HCT116 (cell line): Measurements from ENCODE around the gene OGFOD2. TPM values are rescaled to one million over a fixed set of nuclear protein-coding genes. Genes with fewer than 3 reads are reported as not detected.

Source experiments
- ATAC-seq: fragments of 200-7000 bp; cut with Tn5 transposase; 2 replicates; pipeline ENCODE4 v1.9.1; 2020; ENCODE audit warnings: mild to moderate bottlenecking, moderate library complexity
- BruUV-seq: library from RNA; stranded (reverse); fragments of 400-500 nt; replicated peaks from 2 replicates; lab custom pipeline; 2021; lab: Mats Ljungman, UMichigan
- CTCF ChIA-PET: fragments of 300-600 bp; sonication (Branson Sonifier 250); formaldehyde crosslinking; loops from one replicate; lab custom pipeline; 2021; ENCODE audit warnings: antibody characterized with exemption; lab: Charles Lee
- POLR2A ChIA-PET: fragments of 300-600, 350-600 bp; sonication (Branson Sonifier 250); formaldehyde crosslinking; loops from one replicate; lab custom pipeline; 2021; ENCODE audit warnings: antibody characterized with exemption; lab: Charles Lee
- RAD21 ChIA-PET, 2 experiments: fragments of 300-600 bp; sonication (Branson Sonifier 250); formaldehyde crosslinking; loops; one replicate each; lab custom pipeline; 2023; ENCODE audit warnings: low total read pairs in 2 of 2; ENCODE audit not compliant: uncharacterized antibody in 2 of 2, unreplicated experiment in 2 of 2, low non-redundant PET in 1 of 2; lab: Charles Lee
- DNase-seq: peaks from one replicate; pipeline ENCODE4 v3.0.0-alpha.2; 2010; ENCODE audit warnings: low read depth, low spot score
- H2AFZ ChIP-seq: fragments of 200-600 bp; shearing (Covaris generic), sonication (generic); 2 replicates; pipeline ENCODE4 v1.6.1; 2017; ENCODE audit warnings: low read depth, mixed run types, mixed read lengths, antibody characterized with exemption, low read length; ENCODE audit not compliant: poor library complexity, severe bottlenecking
- H3K27ac ChIP-seq: 2 replicates; pipeline ENCODE4 v1.5.1; 2012; ENCODE audit warnings: low read depth, low read length
- H3K27me3 ChIP-seq: fragments of 200-600 bp; sonication (generic); 2 replicates; pipeline ENCODE4 v1.6.1; 2016; ENCODE audit warnings: mixed run types, low read length, mixed read lengths; ENCODE audit not compliant: insufficient read depth
- H3K36me3 ChIP-seq, 2 experiments: fragments of 200-500 bp in 1 of 2; fragments of 200-600 bp in 1 of 2; sonication (Bioruptor generic) in 1 of 2; sonication (generic) in 1 of 2; 2 replicates each; pipeline versions ENCODE4 v1.5.1 to v1.6.1; 2014 to 2016; ENCODE audit warnings: low read length in 2 of 2, inconsistent platforms in 1 of 2, mixed read lengths in 1 of 2, mixed run types in 1 of 2; ENCODE audit not compliant: insufficient read depth in 2 of 2, control insufficient read depth in 1 of 2
- H3K4me1 ChIP-seq, 2 experiments: fragments of 200-600 bp in 1 of 2; sonication (generic) in 1 of 2; 2 replicates each; pipeline versions ENCODE4 v1.5.1 to v1.6.1; 2012 to 2017; ENCODE audit warnings: low read length in 2 of 2, inconsistent platforms in 1 of 2, mild to moderate bottlenecking in 1 of 2, mixed read lengths in 1 of 2, mixed run types in 1 of 2, moderate library complexity in 1 of 2; ENCODE audit not compliant: insufficient read depth in 2 of 2, control insufficient read depth in 1 of 2
- H3K4me2 ChIP-seq: fragments of 200-600 bp; sonication (generic); 2 replicates; pipeline ENCODE4 v1.6.1; 2017; ENCODE audit warnings: mixed run types, low read length, mixed read lengths
- H3K4me3 ChIP-seq, 2 experiments: fragments of 200-600 bp in 1 of 2; sonication (generic) in 1 of 2; replicated peaks in 1 of 2; 2 replicates each; pipeline ENCODE4 v1.5.1; 2011 to 2016; ENCODE audit warnings: low read length in 2 of 2, control low read depth in 1 of 2, low read depth in 1 of 2, mild to moderate bottlenecking in 1 of 2, mixed read lengths in 1 of 2, mixed run types in 1 of 2
- H3K79me2 ChIP-seq: fragments of 200-600 bp; sonication (generic); 2 replicates; pipeline ENCODE4 v1.6.1; 2017; ENCODE audit warnings: mild to moderate bottlenecking, mixed run types, low read length, moderate library complexity, mixed read lengths; ENCODE audit not compliant: insufficient read depth
- H3K9ac ChIP-seq: fragments of 200-600 bp; sonication (generic); 2 replicates; pipeline ENCODE4 v1.6.1; 2016; ENCODE audit warnings: low read length, mixed read lengths
- H3K9me2 ChIP-seq: fragments of 200-600 bp; sonication (generic), shearing (Covaris generic); 2 replicates; pipeline ENCODE4 v1.6.1; 2017; ENCODE audit warnings: mixed run types, mild to moderate bottlenecking, moderate library complexity; ENCODE audit not compliant: insufficient read depth
- H3K9me3 ChIP-seq, 2 experiments: fragments of 200-500 bp in 1 of 2; fragments of 200-600 bp in 1 of 2; sonication (Bioruptor generic) in 1 of 2; sonication (generic) in 1 of 2; 2 replicates each; pipeline ENCODE4 v1.6.1; 2014 to 2017; ENCODE audit warnings: low read length in 2 of 2, mixed read lengths in 2 of 2, inconsistent platforms in 1 of 2, low read depth in 1 of 2, mild to moderate bottlenecking in 1 of 2, mixed run types in 1 of 2, moderate library complexity in 1 of 2; ENCODE audit not compliant: control insufficient read depth in 1 of 2, insufficient read depth in 1 of 2
- H4K20me1 ChIP-seq: fragments of 200-600 bp; sonication (generic), shearing (Covaris generic); 2 replicates; pipeline ENCODE4 v1.6.1; 2017; ENCODE audit warnings: mixed run types, mild to moderate bottlenecking, moderate library complexity; ENCODE audit not compliant: insufficient read depth
- CBX3 ChIP-seq: IDR thresholded peaks from 2 replicates; pipeline ENCODE4 v1.6.1; 2012; ENCODE audit warnings: low read depth
- EGR1 ChIP-seq: IDR thresholded peaks from 2 replicates; pipeline ENCODE4 v1.6.1; 2012; ENCODE audit warnings: low read depth
- ELF1 ChIP-seq: IDR thresholded peaks from 2 replicates; pipeline ENCODE4 v1.6.1; 2012; ENCODE audit warnings: low read depth, borderline replicate concordance
- EZH2phosphoT487 ChIP-seq: fragments of 200-600 bp; IDR thresholded peaks from 2 replicates; pipeline ENCODE4 v1.6.1; 2018; ENCODE audit warnings: antibody characterized with exemption, borderline replicate concordance
- FOSL1 ChIP-seq: IDR thresholded peaks from 2 replicates; pipeline ENCODE4 v1.6.1; 2012; ENCODE audit warnings: low read depth
- JUND ChIP-seq: IDR thresholded peaks from 2 replicates; pipeline ENCODE4 v1.6.1; 2012
- POLR2A ChIP-seq: IDR thresholded peaks from 2 replicates; pipeline ENCODE4 v1.7.0; 2011; ENCODE audit warnings: borderline replicate concordance; ENCODE audit not compliant: insufficient read depth, insufficient read length; ENCODE audit errors: extremely low read depth
- POLR2AphosphoS5 ChIP-seq: IDR thresholded peaks from 2 replicates; pipeline ENCODE4 v1.6.1; 2011; ENCODE audit warnings: mild to moderate bottlenecking, low read depth, low read length, moderate library complexity
- SIN3A ChIP-seq: IDR thresholded peaks from 2 replicates; pipeline ENCODE4 v1.6.1; 2012; ENCODE audit warnings: low read depth
- TCF7L2 ChIP-seq: IDR thresholded peaks from 2 replicates; pipeline ENCODE4 v1.7.0; 2011; ENCODE audit warnings: borderline replicate concordance, inconsistent platforms; ENCODE audit not compliant: insufficient read depth, insufficient read length; ENCODE audit errors: extremely low read depth
- YY1 ChIP-seq: IDR thresholded peaks from 2 replicates; pipeline ENCODE4 v1.6.1; 2011; ENCODE audit warnings: low read length, low read depth, moderate library complexity, mild to moderate bottlenecking; ENCODE audit not compliant: insufficient replicate concordance; ENCODE audit errors: extremely low read depth
- ZFX ChIP-seq: fragments of 450-650 bp; IDR thresholded peaks from 2 replicates; pipeline ENCODE4 v1.6.1; 2017
- ZNF274 ChIP-seq: fragments of 200-500 bp; sonication (Bioruptor generic); IDR thresholded peaks from 2 replicates; pipeline ENCODE4 v1.6.1; 2014; ENCODE audit warnings: mild to moderate bottlenecking, low read depth, low read length, inconsistent platforms
- intact Hi-C: fragments of 100-400 bp; cut with micrococcal nuclease; formaldehyde crosslinking; loops from 2 replicates; pipeline ENCODE4 v1.10.0; 2022
- total RNA-seq: library from RNA; stranded (reverse); gene quantifications from one replicate; pipeline ENCODE4 v1.2.1, GENCODE V29; 2021; ENCODE audit not compliant: unreplicated experiment
- TF ChIP-seq, protein P1 (sequence below): IDR thresholded peaks from 2 replicates; pipeline ENCODE4 v1.6.1; 2011; ENCODE audit warnings: mild to moderate bottlenecking, low read length, moderate library complexity; ENCODE audit not compliant: insufficient replicate concordance; ENCODE audit errors: extremely low read depth
- TF ChIP-seq, protein P2 (sequence below): IDR thresholded peaks from 2 replicates; pipeline ENCODE4 v1.6.1; 2012
- TF ChIP-seq, protein P3 (sequence below): IDR thresholded peaks from 2 replicates; pipeline ENCODE4 v1.6.1; 2012; ENCODE audit warnings: low read depth
- TF ChIP-seq, protein P4 (sequence below), 3 experiments: fragments of 200-600 bp in 1 of 3; sonication (generic) in 1 of 3; IDR thresholded peaks in 2 of 3; conservative IDR thresholded peaks in 1 of 3; 2 replicates each; pipeline ENCODE4 v1.5.1; 2012 to 2017; ENCODE audit warnings: low read depth in 2 of 3, low read length in 2 of 3, antibody characterized with exemption in 1 of 3, borderline replicate concordance in 1 of 3, control low read depth in 1 of 3, mild to moderate bottlenecking in 1 of 3, mixed read lengths in 1 of 3, mixed run types in 1 of 3, moderate library complexity in 1 of 3; ENCODE audit not compliant: insufficient read depth in 1 of 3

The OGFOD2 gene
- total RNA-seq, 1 experiment from 2014 or later, result 29.5 TPM

DNA sequence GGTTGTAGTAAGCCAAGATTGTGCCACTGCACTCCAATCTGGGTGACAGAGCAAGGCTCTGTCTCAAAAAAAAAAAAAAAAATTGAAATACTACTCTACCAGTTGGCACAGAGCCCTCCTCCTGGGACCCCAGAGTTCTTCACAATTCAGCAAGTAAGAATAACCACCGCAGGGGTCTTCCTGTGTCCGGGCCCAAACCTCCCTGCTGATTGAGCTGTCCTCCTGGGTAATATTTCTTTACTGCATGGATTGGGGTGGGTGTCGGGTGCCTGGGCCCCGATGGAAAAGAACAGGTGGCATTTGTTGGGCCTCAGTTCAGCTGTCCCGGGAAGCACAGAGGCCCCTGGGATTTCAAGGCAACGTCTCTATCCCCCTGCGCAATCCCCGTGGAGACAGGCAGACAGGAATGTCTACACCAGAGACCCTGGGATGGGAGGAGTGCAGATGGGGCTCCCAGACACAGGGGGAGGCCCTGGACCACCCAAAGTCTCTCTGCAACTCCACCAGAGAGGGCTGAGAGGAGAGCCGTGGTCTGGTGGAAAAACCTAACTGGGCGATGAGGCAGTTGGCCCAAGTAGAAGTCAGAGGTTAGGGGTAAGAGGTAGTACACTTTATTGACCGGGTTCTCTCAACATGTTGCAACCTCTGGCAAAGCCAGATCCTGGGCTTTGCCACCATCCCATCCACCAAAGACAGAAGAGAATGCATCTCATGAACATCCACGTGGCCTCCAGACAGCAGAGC, 46.5 kb upstream of the OGFOD2 start:
- no peak overlapping the region for H3K27ac ChIP-seq
- H3K27me3 ChIP-seq, result no peaks in the 10 kb centered on the region
- no peak overlapping the region for H3K4me2 ChIP-seq
- no peaks in the 10 kb centered on the region for H3K79me2 ChIP-seq
- intact Hi-C loops, result no loop called here
- H3K9me3 ChIP-seq, result no peaks in the 10 kb centered on the region
- H3K4me1 ChIP-seq, result peaks cover 20 to 34% of the 10 kb centered on the region in 2 experiments
- ChIA-PET POLR2A (no interaction called here), RAD21 (interaction anchor here in 1 of 2 experiments (0.7 kb wide), 1 partner anchor 271 kb away, joined by 3 read pairs; no protein-coding TSS in a partner anchor), CTCF (no interaction called here)
- no peak overlapping the region for H3K4me3 ChIP-seq
- H2AFZ ChIP-seq, result no peak overlapping the region
- no TSS peak for BruUV-seq
- no peak for DNase-seq
- no peaks in the 10 kb centered on the region for H4K20me1 ChIP-seq
- ATAC-seq, result no peak
- no peaks in the 10 kb centered on the region for H3K9me2 ChIP-seq
- TF ChIP-seq TCF7L2 (no peak), FOSL1 (no peak), EGR1 (no peak), CBX3 (no peak), ZNF274 (no peak), ELF1 (no peak), ZFX (no peak), POLR2AphosphoS5 (no peak), JUND (no peak), POLR2A (no peak), SIN3A (no peak), EZH2phosphoT487 (no peak), YY1 (no peak)
- TF ChIP-seq, protein P1, sequence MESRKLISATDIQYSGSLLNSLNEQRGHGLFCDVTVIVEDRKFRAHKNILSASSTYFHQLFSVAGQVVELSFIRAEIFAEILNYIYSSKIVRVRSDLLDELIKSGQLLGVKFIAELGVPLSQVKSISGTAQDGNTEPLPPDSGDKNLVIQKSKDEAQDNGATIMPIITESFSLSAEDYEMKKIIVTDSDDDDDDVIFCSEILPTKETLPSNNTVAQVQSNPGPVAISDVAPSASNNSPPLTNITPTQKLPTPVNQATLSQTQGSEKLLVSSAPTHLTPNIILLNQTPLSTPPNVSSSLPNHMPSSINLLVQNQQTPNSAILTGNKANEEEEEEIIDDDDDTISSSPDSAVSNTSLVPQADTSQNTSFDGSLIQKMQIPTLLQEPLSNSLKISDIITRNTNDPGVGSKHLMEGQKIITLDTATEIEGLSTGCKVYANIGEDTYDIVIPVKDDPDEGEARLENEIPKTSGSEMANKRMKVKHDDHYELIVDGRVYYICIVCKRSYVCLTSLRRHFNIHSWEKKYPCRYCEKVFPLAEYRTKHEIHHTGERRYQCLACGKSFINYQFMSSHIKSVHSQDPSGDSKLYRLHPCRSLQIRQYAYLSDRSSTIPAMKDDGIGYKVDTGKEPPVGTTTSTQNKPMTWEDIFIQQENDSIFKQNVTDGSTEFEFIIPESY, result no peak
- TF ChIP-seq, protein P2, sequence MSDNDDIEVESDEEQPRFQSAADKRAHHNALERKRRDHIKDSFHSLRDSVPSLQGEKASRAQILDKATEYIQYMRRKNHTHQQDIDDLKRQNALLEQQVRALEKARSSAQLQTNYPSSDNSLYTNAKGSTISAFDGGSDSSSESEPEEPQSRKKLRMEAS, result no peak
- TF ChIP-seq, protein P3, sequence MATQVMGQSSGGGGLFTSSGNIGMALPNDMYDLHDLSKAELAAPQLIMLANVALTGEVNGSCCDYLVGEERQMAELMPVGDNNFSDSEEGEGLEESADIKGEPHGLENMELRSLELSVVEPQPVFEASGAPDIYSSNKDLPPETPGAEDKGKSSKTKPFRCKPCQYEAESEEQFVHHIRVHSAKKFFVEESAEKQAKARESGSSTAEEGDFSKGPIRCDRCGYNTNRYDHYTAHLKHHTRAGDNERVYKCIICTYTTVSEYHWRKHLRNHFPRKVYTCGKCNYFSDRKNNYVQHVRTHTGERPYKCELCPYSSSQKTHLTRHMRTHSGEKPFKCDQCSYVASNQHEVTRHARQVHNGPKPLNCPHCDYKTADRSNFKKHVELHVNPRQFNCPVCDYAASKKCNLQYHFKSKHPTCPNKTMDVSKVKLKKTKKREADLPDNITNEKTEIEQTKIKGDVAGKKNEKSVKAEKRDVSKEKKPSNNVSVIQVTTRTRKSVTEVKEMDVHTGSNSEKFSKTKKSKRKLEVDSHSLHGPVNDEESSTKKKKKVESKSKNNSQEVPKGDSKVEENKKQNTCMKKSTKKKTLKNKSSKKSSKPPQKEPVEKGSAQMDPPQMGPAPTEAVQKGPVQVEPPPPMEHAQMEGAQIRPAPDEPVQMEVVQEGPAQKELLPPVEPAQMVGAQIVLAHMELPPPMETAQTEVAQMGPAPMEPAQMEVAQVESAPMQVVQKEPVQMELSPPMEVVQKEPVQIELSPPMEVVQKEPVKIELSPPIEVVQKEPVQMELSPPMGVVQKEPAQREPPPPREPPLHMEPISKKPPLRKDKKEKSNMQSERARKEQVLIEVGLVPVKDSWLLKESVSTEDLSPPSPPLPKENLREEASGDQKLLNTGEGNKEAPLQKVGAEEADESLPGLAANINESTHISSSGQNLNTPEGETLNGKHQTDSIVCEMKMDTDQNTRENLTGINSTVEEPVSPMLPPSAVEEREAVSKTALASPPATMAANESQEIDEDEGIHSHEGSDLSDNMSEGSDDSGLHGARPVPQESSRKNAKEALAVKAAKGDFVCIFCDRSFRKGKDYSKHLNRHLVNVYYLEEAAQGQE, result no peak
- TF ChIP-seq, protein P4, sequence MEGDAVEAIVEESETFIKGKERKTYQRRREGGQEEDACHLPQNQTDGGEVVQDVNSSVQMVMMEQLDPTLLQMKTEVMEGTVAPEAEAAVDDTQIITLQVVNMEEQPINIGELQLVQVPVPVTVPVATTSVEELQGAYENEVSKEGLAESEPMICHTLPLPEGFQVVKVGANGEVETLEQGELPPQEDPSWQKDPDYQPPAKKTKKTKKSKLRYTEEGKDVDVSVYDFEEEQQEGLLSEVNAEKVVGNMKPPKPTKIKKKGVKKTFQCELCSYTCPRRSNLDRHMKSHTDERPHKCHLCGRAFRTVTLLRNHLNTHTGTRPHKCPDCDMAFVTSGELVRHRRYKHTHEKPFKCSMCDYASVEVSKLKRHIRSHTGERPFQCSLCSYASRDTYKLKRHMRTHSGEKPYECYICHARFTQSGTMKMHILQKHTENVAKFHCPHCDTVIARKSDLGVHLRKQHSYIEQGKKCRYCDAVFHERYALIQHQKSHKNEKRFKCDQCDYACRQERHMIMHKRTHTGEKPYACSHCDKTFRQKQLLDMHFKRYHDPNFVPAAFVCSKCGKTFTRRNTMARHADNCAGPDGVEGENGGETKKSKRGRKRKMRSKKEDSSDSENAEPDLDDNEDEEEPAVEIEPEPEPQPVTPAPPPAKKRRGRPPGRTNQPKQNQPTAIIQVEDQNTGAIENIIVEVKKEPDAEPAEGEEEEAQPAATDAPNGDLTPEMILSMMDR (IDR thresholded peaks at IDR 0.05 in 2 of 3, conservative IDR thresholded peaks at IDR 0.05 in 1 of 3; ENCODE audit: borderline replicate concordance in 1 of 3, insufficient read depth in 1 of 3, low read depth in 2 of 3, low read length in 2 of 3), result no peak
- no peak overlapping the region for H3K9ac ChIP-seq
- H3K36me3 ChIP-seq, result no peaks in the 10 kb centered on the region
